Measurements from ENCODE around the gene DOK6.

The DOK6 gene

DNA sequence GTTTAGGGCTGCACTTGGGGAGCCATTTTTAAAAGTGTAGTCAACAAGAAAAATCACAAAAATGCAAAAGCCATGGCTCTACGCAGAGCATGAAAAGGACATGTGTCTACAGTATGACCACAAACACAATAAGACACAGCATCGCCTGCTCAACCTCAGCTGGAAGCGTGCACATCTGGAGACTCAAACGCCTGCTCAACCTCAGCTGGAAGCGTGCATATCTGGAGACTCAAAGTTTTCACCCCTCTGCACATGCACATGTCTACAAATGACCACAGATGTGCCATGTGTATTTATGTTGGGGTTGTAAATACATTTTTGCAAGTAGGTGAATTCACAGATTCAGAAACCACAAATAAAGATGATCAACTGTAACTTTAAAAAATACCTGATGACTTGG lies 196.9 kb downstream of the DOK6 start:
- TF ChIP-seq, protein P1, sequence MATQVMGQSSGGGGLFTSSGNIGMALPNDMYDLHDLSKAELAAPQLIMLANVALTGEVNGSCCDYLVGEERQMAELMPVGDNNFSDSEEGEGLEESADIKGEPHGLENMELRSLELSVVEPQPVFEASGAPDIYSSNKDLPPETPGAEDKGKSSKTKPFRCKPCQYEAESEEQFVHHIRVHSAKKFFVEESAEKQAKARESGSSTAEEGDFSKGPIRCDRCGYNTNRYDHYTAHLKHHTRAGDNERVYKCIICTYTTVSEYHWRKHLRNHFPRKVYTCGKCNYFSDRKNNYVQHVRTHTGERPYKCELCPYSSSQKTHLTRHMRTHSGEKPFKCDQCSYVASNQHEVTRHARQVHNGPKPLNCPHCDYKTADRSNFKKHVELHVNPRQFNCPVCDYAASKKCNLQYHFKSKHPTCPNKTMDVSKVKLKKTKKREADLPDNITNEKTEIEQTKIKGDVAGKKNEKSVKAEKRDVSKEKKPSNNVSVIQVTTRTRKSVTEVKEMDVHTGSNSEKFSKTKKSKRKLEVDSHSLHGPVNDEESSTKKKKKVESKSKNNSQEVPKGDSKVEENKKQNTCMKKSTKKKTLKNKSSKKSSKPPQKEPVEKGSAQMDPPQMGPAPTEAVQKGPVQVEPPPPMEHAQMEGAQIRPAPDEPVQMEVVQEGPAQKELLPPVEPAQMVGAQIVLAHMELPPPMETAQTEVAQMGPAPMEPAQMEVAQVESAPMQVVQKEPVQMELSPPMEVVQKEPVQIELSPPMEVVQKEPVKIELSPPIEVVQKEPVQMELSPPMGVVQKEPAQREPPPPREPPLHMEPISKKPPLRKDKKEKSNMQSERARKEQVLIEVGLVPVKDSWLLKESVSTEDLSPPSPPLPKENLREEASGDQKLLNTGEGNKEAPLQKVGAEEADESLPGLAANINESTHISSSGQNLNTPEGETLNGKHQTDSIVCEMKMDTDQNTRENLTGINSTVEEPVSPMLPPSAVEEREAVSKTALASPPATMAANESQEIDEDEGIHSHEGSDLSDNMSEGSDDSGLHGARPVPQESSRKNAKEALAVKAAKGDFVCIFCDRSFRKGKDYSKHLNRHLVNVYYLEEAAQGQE (IDR thresholded peaks at IDR 0.05; ENCODE audit: insufficient read depth in 1 of 2, low read depth in 2 of 2, low read length in 2 of 2) = no peak
- TF ChIP-seq TAF1 (IDR thresholded peaks at IDR 0.05; ENCODE audit: borderline replicate concordance, insufficient read depth, low read length) (no peak), POLR2AphosphoS5 (IDR thresholded peaks at IDR 0.05; ENCODE audit: low read depth, low read length) (no peak), FOXP2 (optimal IDR thresholded peaks at IDR 0.05; ENCODE audit: borderline replicate concordance, extremely low read depth, extremely low read length, insufficient read depth) (no peak), SIN3A (IDR thresholded peaks at IDR 0.05; ENCODE audit: borderline replicate concordance, insufficient read depth, low read length) (no peak)

DNA sequence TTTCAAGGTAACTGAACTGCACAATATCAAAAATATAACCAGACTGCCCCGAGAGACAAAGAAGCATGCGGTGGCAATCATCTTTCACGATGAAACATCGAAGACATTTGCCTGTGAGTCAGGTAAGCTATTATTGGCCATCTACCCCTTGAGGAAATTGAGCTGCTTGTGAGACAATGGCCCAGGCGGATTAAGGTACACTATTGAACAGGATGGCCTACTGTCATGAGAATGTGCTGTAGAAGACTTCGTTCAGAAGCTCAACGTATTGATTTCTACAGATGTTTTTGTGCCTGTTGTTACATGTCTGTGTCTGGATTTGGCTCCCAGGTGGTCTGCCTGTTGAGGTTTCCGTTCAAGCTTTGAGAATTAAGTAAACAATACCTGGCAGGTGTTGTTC lies 198.7 kb downstream of the DOK6 start:
- TF ChIP-seq FOXP2 (optimal IDR thresholded peaks at IDR 0.05; ENCODE audit: borderline replicate concordance, extremely low read depth, extremely low read length, insufficient read depth) = no peak
- no peak for TF ChIP-seq TAF1 (IDR thresholded peaks at IDR 0.05; ENCODE audit: borderline replicate concordance, insufficient read depth, low read length)
- TF ChIP-seq, protein P1 (IDR thresholded peaks at IDR 0.05; ENCODE audit: insufficient read depth in 1 of 2, low read depth in 2 of 2, low read length in 2 of 2) = no peak
- no peak for TF ChIP-seq SIN3A (IDR thresholded peaks at IDR 0.05; ENCODE audit: borderline replicate concordance, insufficient read depth, low read length)
- no peak for TF ChIP-seq POLR2AphosphoS5 (IDR thresholded peaks at IDR 0.05; ENCODE audit: low read depth, low read length)

DNA sequence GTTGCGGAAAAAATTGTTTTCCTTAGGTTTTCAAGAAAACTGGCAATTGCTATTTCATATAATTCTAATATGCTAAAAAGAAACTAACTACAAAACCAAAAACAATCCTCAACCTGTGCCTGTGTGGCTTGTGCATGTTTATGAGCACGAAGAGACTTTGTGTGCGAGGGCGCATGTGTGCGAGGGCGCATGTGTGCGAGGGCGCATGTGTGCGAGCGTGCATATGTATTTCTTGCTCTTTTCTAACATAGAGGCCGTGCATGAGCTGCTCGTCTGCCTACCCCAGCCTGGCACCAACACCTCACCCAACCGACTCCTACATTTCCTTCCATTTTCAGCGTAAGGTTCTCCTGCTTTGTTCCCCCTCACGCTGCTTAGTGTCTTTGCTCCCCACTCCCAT lies 211.6 kb downstream of the DOK6 start:
- no peak for TF ChIP-seq TAF1 (IDR thresholded peaks at IDR 0.05; ENCODE audit: borderline replicate concordance, insufficient read depth, low read length)
- TF ChIP-seq FOXP2 (optimal IDR thresholded peaks at IDR 0.05; ENCODE audit: borderline replicate concordance, extremely low read depth, extremely low read length, insufficient read depth) = no peak
- TF ChIP-seq, protein P1 (IDR thresholded peaks at IDR 0.05; ENCODE audit: insufficient read depth in 1 of 2, low read depth in 2 of 2, low read length in 2 of 2) = no peak
- TF ChIP-seq POLR2AphosphoS5 (IDR thresholded peaks at IDR 0.05; ENCODE audit: low read depth, low read length) = no peak
- TF ChIP-seq SIN3A (IDR thresholded peaks at IDR 0.05; ENCODE audit: borderline replicate concordance, insufficient read depth, low read length) = no peak

DNA sequence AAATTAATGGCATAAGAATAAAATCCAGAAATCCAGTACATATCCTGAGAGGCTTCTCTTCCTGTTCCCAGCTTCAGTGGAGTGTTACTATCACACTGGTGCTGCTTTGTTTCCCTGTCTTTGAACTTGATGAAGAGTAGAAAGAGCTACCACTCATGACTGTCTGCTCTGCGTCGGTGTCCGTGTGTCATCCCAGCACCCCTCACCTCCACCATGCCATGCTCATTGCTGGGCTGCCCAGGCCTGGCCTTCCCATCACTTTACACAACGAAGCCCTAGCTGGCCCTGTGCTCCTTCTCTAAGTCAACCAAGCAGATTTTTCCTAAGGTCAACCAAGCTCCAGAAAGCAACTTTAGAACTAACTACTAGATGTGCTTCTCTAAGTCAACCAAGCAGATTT lies 215.4 kb downstream of the DOK6 start:
- TF ChIP-seq FOXP2 (optimal IDR thresholded peaks at IDR 0.05; ENCODE audit: borderline replicate concordance, extremely low read depth, extremely low read length, insufficient read depth) (no peak), TAF1 (IDR thresholded peaks at IDR 0.05; ENCODE audit: borderline replicate concordance, insufficient read depth, low read length) (no peak), POLR2AphosphoS5 (IDR thresholded peaks at IDR 0.05; ENCODE audit: low read depth, low read length) (no peak), SIN3A (IDR thresholded peaks at IDR 0.05; ENCODE audit: borderline replicate concordance, insufficient read depth, low read length) (no peak)
- TF ChIP-seq, protein P1 (IDR thresholded peaks at IDR 0.05; ENCODE audit: insufficient read depth in 1 of 2, low read depth in 2 of 2, low read length in 2 of 2) = no peak

DNA sequence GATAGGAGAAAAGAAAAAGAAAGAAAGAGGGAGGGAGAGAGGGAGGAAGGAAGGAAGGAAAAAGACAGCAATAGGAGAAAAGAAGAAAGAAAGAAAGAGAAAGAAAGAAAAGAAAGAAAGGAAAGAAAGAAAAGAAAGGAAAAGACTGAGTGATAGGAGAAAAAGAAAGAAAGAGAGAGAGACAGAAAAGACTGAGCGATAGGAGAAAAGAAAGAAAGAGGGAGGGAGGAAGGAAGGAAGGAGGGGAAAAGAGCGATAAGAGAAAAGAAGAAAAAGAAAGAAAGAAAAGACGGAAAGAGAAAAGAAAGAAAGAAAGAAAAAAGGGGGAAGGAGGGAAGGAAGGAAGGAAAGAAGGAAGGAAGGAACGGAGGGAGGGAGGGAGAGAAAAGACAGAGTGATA lies 216.7 kb downstream of the DOK6 start:
- no peak for TF ChIP-seq FOXP2 (optimal IDR thresholded peaks at IDR 0.05; ENCODE audit: borderline replicate concordance, extremely low read depth, extremely low read length, insufficient read depth)

Data from PFSK-1 (cell line).